Measurements from ENCODE around the gene NFATC1. TPM values are rescaled to one million over a fixed set of nuclear protein-coding genes. Genes with fewer than 3 reads are reported as not detected.

NFATC1 gene
- total RNA-seq, 4 donors from 2014 or later = 5.3 to 19.1 (median 11.8) TPM

GRCh38 chr18:79422022-79422782, 26.5 kb downstream of the NFATC1 start:
- Histone ChIP-seq H3K9me3 (no peaks in the 10 kb centered on the region), H3K36me3 (no peaks in the 10 kb centered on the region), H3K4me1 (peaks cover 0 to 6% (median 2%) of the 10 kb centered on the region in 4 donors), H3K27me3 (no peaks in the 10 kb centered on the region), H3K4me3 (no peak overlapping the region), H3K27ac (no peak overlapping the region)
- in situ Hi-C loops (cut with MboI; ENCODE audit: low pct_ligation_motif_present in 1 of 4, low pct_unique_long_range_greater_than_20kb in 1 of 4, low sequenced_read_pairs in 3 of 4) (no loop called here), intact Hi-C loops (cut with DNase I; ENCODE audit: low total_unique reads) (no loop called here)
- no peak for DNase-seq
- WGBS, 2 donors (ENCODE audit: low coverage in 1 of 2) = 69% methylated on average over 17 of the region's 24 CpGs; no CpG with 5 or more reads in 1 of the 2 donors
- TF ChIP-seq CTCF (IDR thresholded peaks at IDR 0.05) (no peak), POLR2A (IDR thresholded peaks at IDR 0.05) (no peak), POLR2AphosphoS5 (IDR thresholded peaks at IDR 0.05) (no peak), EP300 (IDR thresholded peaks at IDR 0.05; ENCODE audit: low read depth) (no peak)

- no peaks in the 10 kb centered on the region for H3K27me3 ChIP-seq
- H3K27ac ChIP-seq = no peak overlapping the region
- 89% methylated on average over 12 of the region's 12 CpGs; no CpG with 5 or more reads in 1 of the 2 donors for WGBS, 2 donors (ENCODE audit: low coverage in 1 of 2)
- no peak overlapping the region for H3K4me3 ChIP-seq
- H3K4me1 ChIP-seq = peaks cover 0 to 6% (median 2%) of the 10 kb centered on the region in 4 donors
- TF ChIP-seq POLR2A (IDR thresholded peaks at IDR 0.05) (no peak), CTCF (IDR thresholded peaks at IDR 0.05) (no peak), POLR2AphosphoS5 (IDR thresholded peaks at IDR 0.05) (no peak), EP300 (IDR thresholded peaks at IDR 0.05; ENCODE audit: low read depth) (no peak)
- no peaks in the 10 kb centered on the region for H3K36me3 ChIP-seq
- intact Hi-C loops (cut with DNase I; ENCODE audit: low total_unique reads) (no loop called here), in situ Hi-C loops (cut with MboI; ENCODE audit: low pct_ligation_motif_present in 1 of 4, low pct_unique_long_range_greater_than_20kb in 1 of 4, low sequenced_read_pairs in 3 of 4) (no loop called here)
- no peaks in the 10 kb centered on the region for H3K9me3 ChIP-seq
- no peak for DNase-seq
Observed at GRCh38 chr18:79422783-79423165, 27.0 kb downstream of the NFATC1 start.

DNA sequence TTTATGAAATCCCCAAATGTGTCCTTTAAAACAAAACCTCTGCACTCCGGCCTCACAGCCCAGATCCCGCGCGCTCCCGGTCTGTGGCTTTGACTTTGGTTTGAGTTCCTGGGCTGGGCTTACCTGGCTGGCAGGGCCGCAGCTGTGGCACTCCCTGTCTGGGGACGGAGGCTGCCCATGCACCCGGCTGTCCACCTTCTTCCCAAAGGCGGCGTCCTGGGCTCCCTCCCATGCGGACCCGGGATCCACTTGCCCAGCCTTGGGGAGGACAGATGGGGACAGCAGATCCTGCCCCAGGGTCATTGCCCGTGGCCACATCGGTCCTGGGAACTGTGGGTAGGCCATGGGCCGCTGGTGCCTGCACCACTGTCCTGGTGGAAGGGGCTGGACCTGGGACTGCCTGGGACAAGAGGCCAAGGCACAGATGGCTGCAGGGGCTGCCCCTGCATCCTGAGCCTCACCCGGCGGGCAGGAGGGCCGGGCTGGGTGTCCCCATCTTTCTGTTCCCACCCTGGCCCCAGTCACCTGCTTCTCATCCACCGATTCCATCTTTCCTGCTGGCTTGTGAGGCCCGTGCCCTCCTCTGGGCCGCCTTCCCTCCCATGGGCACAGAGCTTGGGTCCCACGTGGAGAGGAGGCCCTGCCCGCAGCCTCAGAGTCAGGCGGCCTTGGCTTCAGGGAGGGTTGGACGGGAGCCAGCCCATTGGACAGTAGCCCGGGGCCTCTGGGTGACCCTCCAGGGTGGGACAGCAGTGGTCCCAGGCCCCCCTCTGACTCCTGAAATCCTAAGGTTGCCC, 27.7 kb downstream of the NFATC1 start:
- in situ Hi-C loops (cut with MboI; ENCODE audit: low pct_ligation_motif_present in 1 of 4, low pct_unique_long_range_greater_than_20kb in 1 of 4, low sequenced_read_pairs in 3 of 4) = no loop called here
- no peak overlapping the region for H3K27ac ChIP-seq
- no peaks in the 10 kb centered on the region for H3K27me3 ChIP-seq
- H3K36me3 ChIP-seq = no peaks in the 10 kb centered on the region
- peaks cover 0 to 5% (median 2%) of the 10 kb centered on the region in 4 donors for H3K4me1 ChIP-seq
- H3K9me3 ChIP-seq = no peaks in the 10 kb centered on the region
- TF ChIP-seq POLR2A (IDR thresholded peaks at IDR 0.05) (no peak), CTCF (IDR thresholded peaks at IDR 0.05) (no peak), POLR2AphosphoS5 (IDR thresholded peaks at IDR 0.05) (no peak), EP300 (IDR thresholded peaks at IDR 0.05; ENCODE audit: low read depth) (no peak)
- intact Hi-C loops (cut with DNase I; ENCODE audit: low total_unique reads) = no loop called here
- WGBS, 2 donors (ENCODE audit: low coverage in 1 of 2) = 86% methylated on average over 25 of the region's 26 CpGs; no CpG with 5 or more reads in 1 of the 2 donors
- no peak overlapping the region for H3K4me3 ChIP-seq
- no peak for DNase-seq

DNA sequence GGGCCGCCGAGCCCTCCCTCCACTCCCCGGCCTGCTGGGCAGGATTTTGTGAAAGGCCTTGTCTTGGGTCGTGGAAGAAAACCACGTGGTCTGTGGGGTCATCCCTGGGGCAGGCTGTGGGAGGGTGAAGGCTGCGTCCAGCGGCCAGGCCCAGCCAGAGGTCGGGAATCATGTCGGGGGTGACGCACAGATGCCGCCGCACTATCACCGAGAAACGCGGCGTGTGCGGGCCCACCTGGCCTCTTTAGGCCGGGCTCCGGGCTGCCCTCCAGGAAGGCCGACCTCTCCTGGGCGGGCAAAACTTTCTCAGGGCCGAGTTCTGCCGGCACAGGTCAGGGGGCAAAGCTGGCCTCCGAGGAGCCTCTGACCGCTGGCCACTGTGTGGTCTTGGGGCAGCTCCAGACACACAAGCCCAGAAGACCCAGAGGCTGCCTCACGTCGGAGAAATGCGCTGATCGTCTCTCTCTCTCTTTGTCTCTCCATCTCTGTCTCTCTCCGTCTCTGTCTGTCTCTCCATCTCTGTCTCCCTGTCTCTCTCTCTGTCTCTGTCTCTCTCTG, 28.4 kb downstream of the NFATC1 start:
- Histone ChIP-seq H3K27ac (no peak overlapping the region), H3K4me3 (no peak overlapping the region), H3K36me3 (no peaks in the 10 kb centered on the region), H3K9me3 (no peaks in the 10 kb centered on the region), H3K27me3 (no peaks in the 10 kb centered on the region), H3K4me1 (peaks cover 0 to 5% (median 0%) of the 10 kb centered on the region in 4 donors)
- no peak for DNase-seq
- 82% methylated on average over 4 to 28 of the region's 30 CpGs for WGBS, 2 donors (ENCODE audit: low coverage in 1 of 2)
- in situ Hi-C loops (cut with MboI; ENCODE audit: low pct_ligation_motif_present in 1 of 4, low pct_unique_long_range_greater_than_20kb in 1 of 4, low sequenced_read_pairs in 3 of 4) (no loop called here), intact Hi-C loops (cut with DNase I; ENCODE audit: low total_unique reads) (no loop called here)
- TF ChIP-seq POLR2AphosphoS5 (IDR thresholded peaks at IDR 0.05) (no peak), EP300 (IDR thresholded peaks at IDR 0.05; ENCODE audit: low read depth) (no peak), POLR2A (IDR thresholded peaks at IDR 0.05) (no peak), CTCF (IDR thresholded peaks at IDR 0.05) (no peak)

All from transverse colon (tissue), 4 donors.